ENCODE results near the gene SLC10A1. TPM values are rescaled to one million over a fixed set of nuclear protein-coding genes. Genes with fewer than 3 reads are reported as not detected.

Gene SLC10A1
- total RNA-seq, 4 donors from 2014 or later = not detected

GRCh38 chr14:69841656-69842055 lies 44.6 kb upstream of the SLC10A1 start:
- Histone ChIP-seq H3K4me1 (no peaks in the 10 kb centered on the region), H3K27me3 (no peaks in the 10 kb centered on the region), H3K9me3 (no peaks in the 10 kb centered on the region), H3K36me3 (no peaks in the 10 kb centered on the region), H3K27ac (no peak overlapping the region), H3K4me3 (replicated peaks in 1 of 3) (no peak overlapping the region)
- DNase-seq = no peak
- TF ChIP-seq, protein P1, sequence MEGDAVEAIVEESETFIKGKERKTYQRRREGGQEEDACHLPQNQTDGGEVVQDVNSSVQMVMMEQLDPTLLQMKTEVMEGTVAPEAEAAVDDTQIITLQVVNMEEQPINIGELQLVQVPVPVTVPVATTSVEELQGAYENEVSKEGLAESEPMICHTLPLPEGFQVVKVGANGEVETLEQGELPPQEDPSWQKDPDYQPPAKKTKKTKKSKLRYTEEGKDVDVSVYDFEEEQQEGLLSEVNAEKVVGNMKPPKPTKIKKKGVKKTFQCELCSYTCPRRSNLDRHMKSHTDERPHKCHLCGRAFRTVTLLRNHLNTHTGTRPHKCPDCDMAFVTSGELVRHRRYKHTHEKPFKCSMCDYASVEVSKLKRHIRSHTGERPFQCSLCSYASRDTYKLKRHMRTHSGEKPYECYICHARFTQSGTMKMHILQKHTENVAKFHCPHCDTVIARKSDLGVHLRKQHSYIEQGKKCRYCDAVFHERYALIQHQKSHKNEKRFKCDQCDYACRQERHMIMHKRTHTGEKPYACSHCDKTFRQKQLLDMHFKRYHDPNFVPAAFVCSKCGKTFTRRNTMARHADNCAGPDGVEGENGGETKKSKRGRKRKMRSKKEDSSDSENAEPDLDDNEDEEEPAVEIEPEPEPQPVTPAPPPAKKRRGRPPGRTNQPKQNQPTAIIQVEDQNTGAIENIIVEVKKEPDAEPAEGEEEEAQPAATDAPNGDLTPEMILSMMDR (IDR thresholded peaks at IDR 0.05) = no peak
- TF ChIP-seq POLR2A (IDR thresholded peaks at IDR 0.05) = no peak
- 44 to 56% methylated on average over 5 of the region's 5 CpGs for WGBS, 2 donors
- intact Hi-C loops (cut with DNase I) = no loop called here

GRCh38 chr14:69839661-69840060 lies 42.6 kb upstream of the SLC10A1 start:
- intact Hi-C loops (cut with DNase I) = no loop called here
- H3K4me1 ChIP-seq = no peaks in the 10 kb centered on the region
- DNase-seq = no peak
- whole genome bisulfite sequencing, 2 donors = 90 to 93% methylated on average over 3 of the region's 3 CpGs
- no peaks in the 10 kb centered on the region for H3K27me3 ChIP-seq
- TF ChIP-seq POLR2A (IDR thresholded peaks at IDR 0.05) = no peak
- TF ChIP-seq, protein P1 (IDR thresholded peaks at IDR 0.05) = no peak
- H3K27ac ChIP-seq = no peak overlapping the region
- H3K36me3 ChIP-seq = no peaks in the 10 kb centered on the region
- H3K9me3 ChIP-seq = no peaks in the 10 kb centered on the region
- H3K4me3 ChIP-seq (replicated peaks in 1 of 3) = no peak overlapping the region

DNA sequence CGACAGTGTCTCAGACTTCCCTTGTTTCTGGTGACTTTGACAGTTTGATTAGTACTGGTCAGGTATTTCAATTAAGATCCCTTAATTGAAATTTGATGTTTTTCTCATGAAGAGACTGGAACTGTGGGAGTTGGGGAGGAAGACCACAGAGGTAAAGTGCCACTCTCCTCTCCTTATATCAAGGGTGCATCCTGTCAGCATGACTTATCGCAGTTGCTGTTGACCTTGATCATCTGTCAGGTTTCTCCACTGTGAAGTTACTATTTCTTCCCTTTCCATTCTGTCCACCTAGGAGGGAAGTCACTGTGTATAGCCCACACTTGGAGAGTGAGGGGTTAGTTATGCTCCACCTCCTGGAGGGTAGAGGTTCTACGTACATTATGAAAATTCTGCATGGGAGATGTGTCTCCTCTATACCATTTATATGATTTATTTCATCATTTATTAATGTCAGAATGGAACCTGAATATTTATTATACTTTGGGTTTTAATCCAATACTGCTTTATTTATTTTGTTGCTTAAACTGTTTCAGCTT lies 41.9 kb upstream of the SLC10A1 start:
- no peak for DNase-seq
- no peak overlapping the region for H3K4me3 ChIP-seq (replicated peaks in 1 of 3)
- intact Hi-C loops (cut with DNase I) = no loop called here
- H3K27ac ChIP-seq = no peak overlapping the region
- TF ChIP-seq, protein P1 (IDR thresholded peaks at IDR 0.05) = no peak
- no peak for TF ChIP-seq POLR2A (IDR thresholded peaks at IDR 0.05)
- no peaks in the 10 kb centered on the region for H3K9me3 ChIP-seq
- WGBS, 2 donors = 86 to 92% methylated on average over 3 of the region's 3 CpGs
- H3K4me1 ChIP-seq = no peaks in the 10 kb centered on the region
- no peaks in the 10 kb centered on the region for H3K27me3 ChIP-seq
- no peaks in the 10 kb centered on the region for H3K36me3 ChIP-seq

DNA sequence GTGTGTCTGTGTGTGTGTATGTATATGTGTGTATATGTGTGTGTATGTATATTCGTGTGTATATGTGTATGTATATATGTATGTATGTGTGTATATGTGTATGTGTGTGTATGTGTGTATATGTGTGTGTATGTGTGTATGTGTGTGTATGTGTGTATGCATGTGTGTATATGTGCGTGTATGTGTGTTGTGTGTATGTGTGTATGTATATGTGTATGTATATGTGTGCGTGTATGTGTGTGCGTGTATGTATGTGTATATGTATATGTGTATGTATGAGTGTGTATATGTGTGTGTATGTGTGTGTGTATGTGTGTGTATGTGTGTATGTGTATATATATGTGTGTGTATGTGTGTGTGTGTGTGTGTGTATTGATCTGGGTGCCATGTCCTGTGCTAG lies 31.8 kb upstream of the SLC10A1 start:
- WGBS, 2 donors = 78 to 95% methylated on average over 4 of the region's 4 CpGs
- no peaks in the 10 kb centered on the region for H3K27me3 ChIP-seq
- no peak for DNase-seq
- intact Hi-C loops (cut with DNase I) = no loop called here
- H3K36me3 ChIP-seq = no peaks in the 10 kb centered on the region
- H3K4me3 ChIP-seq (replicated peaks in 1 of 3) = no peak overlapping the region
- H3K4me1 ChIP-seq = no peaks in the 10 kb centered on the region
- TF ChIP-seq POLR2A (IDR thresholded peaks at IDR 0.05) = no peak
- TF ChIP-seq, protein P1 (IDR thresholded peaks at IDR 0.05) = no peak
- H3K27ac ChIP-seq = no peak overlapping the region
- H3K9me3 ChIP-seq = no peaks in the 10 kb centered on the region

- no peak for TF ChIP-seq POLR2A (IDR thresholded peaks at IDR 0.05)
- TF ChIP-seq, protein P1 (IDR thresholded peaks at IDR 0.05) = no peak
- intact Hi-C loops (cut with DNase I) = no loop called here
- Histone ChIP-seq H3K4me3 (replicated peaks in 1 of 3) (no peak overlapping the region), H3K27ac (no peak overlapping the region), H3K27me3 (no peaks in the 10 kb centered on the region), H3K9me3 (no peaks in the 10 kb centered on the region), H3K4me1 (no peaks in the 10 kb centered on the region), H3K36me3 (no peaks in the 10 kb centered on the region)
- DNase-seq = peak; percentile 52 to 74
- 68 to 73% methylated on average over 3 of the region's 3 CpGs for WGBS, 2 donors
Observed at GRCh38 chr14:69828354-69828753, 31.3 kb upstream of the SLC10A1 start.

Measured in thyroid gland (tissue), 4 donors.